ENCODE results near the gene MGMT.

The MGMT gene

DNA sequence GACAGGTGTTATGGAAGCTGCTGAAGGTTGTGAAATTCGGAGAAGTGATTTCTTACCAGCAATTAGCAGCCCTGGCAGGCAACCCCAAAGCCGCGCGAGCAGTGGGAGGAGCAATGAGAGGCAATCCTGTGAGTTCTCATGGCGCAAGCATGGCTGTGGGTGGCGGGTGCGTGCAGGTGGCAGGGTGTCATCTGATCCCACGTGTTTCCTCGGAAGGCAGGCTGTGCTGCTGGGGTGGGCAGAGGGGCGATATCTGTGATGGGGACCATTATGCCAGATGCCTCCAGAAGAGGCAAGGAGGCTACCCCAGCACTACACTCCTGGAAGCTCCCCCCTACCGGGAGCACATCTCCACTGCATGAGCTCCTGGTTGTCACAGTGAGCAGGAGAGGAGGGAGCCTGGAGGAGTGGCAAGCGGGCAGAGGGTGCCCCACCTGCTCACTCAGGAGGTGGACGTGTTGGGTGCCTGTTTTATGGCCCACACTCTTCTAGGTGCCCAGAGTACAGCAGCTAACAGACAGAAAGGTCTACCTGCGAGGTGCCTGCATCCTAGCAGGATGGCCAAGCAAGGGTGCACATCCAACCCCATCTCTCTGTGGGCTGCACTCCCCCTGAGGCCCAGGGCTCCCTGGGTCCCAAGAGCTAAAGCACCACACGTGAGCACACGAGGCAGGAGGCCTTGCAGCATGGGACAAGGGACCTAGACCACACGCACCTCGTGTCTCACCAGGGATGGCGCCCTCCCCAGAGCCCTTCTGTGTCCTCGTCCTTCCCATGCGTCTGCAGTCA lies 292.4 kb downstream of the MGMT start:
- Histone ChIP-seq H3K27ac (replicated peaks) (no peak overlapping the region), H3K27me3 (ENCODE audit: insufficient read depth, poor library complexity, severe bottlenecking) (no peaks in the 10 kb centered on the region), H3K4me3 (replicated peaks; ENCODE audit: insufficient read depth, low read length) (no peak overlapping the region)
- DNase-seq (ENCODE audit: low read depth in 1 of 2, low spot score in 1 of 2): no peak
- TF ChIP-seq GABPA (IDR thresholded peaks at IDR 0.05; ENCODE audit: low read depth) (no peak), SPI1 (IDR thresholded peaks at IDR 0.05; ENCODE audit: borderline replicate concordance, low read depth) (no peak), POLR2AphosphoS5 (IDR thresholded peaks at IDR 0.05; ENCODE audit: low read depth) (no peak)
- TF ChIP-seq, protein P1, sequence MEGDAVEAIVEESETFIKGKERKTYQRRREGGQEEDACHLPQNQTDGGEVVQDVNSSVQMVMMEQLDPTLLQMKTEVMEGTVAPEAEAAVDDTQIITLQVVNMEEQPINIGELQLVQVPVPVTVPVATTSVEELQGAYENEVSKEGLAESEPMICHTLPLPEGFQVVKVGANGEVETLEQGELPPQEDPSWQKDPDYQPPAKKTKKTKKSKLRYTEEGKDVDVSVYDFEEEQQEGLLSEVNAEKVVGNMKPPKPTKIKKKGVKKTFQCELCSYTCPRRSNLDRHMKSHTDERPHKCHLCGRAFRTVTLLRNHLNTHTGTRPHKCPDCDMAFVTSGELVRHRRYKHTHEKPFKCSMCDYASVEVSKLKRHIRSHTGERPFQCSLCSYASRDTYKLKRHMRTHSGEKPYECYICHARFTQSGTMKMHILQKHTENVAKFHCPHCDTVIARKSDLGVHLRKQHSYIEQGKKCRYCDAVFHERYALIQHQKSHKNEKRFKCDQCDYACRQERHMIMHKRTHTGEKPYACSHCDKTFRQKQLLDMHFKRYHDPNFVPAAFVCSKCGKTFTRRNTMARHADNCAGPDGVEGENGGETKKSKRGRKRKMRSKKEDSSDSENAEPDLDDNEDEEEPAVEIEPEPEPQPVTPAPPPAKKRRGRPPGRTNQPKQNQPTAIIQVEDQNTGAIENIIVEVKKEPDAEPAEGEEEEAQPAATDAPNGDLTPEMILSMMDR (IDR thresholded peaks at IDR 0.05; ENCODE audit: insufficient read depth, low read length): no peak
- TF ChIP-seq, protein P2, sequence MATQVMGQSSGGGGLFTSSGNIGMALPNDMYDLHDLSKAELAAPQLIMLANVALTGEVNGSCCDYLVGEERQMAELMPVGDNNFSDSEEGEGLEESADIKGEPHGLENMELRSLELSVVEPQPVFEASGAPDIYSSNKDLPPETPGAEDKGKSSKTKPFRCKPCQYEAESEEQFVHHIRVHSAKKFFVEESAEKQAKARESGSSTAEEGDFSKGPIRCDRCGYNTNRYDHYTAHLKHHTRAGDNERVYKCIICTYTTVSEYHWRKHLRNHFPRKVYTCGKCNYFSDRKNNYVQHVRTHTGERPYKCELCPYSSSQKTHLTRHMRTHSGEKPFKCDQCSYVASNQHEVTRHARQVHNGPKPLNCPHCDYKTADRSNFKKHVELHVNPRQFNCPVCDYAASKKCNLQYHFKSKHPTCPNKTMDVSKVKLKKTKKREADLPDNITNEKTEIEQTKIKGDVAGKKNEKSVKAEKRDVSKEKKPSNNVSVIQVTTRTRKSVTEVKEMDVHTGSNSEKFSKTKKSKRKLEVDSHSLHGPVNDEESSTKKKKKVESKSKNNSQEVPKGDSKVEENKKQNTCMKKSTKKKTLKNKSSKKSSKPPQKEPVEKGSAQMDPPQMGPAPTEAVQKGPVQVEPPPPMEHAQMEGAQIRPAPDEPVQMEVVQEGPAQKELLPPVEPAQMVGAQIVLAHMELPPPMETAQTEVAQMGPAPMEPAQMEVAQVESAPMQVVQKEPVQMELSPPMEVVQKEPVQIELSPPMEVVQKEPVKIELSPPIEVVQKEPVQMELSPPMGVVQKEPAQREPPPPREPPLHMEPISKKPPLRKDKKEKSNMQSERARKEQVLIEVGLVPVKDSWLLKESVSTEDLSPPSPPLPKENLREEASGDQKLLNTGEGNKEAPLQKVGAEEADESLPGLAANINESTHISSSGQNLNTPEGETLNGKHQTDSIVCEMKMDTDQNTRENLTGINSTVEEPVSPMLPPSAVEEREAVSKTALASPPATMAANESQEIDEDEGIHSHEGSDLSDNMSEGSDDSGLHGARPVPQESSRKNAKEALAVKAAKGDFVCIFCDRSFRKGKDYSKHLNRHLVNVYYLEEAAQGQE (IDR thresholded peaks at IDR 0.05; ENCODE audit: insufficient replicate concordance, low read depth): no peak

GRCh38 chr10:129760003-129760315 lies 292.9 kb downstream of the MGMT start:
- H3K27ac ChIP-seq (replicated peaks): no peak overlapping the region
- TF ChIP-seq SPI1 (IDR thresholded peaks at IDR 0.05; ENCODE audit: borderline replicate concordance, low read depth) (no peak), GABPA (IDR thresholded peaks at IDR 0.05; ENCODE audit: low read depth) (no peak), POLR2AphosphoS5 (IDR thresholded peaks at IDR 0.05; ENCODE audit: low read depth) (no peak)
- TF ChIP-seq, protein P2 (IDR thresholded peaks at IDR 0.05; ENCODE audit: insufficient replicate concordance, low read depth): no peak
- TF ChIP-seq, protein P1 (IDR thresholded peaks at IDR 0.05; ENCODE audit: insufficient read depth, low read length): no peak
- no peak for DNase-seq (ENCODE audit: low read depth in 1 of 2, low spot score in 1 of 2)
- H3K4me3 ChIP-seq (replicated peaks; ENCODE audit: insufficient read depth, low read length): no peak overlapping the region
- H3K27me3 ChIP-seq (ENCODE audit: insufficient read depth, poor library complexity, severe bottlenecking): no peaks in the 10 kb centered on the region

DNA sequence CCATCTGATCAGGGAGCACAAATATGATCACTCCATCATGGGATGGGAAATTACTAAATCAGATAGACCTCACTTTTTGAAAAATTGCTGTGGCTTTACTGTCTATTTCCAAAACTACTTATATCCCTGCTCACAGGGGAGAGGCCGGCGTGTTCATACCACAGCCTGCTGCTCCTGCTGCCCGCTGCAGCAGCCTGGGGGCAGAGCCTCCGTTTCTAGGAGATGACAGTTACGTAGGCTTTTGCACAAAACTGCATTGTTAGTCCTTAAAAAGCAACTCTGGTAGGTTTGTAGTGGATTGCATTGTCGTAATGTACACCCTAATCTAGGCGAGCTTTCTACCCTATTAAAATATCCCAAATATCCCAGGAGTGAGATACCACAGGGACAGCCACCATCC lies 293.4 kb downstream of the MGMT start:
- DNase-seq (ENCODE audit: low read depth in 1 of 2, low spot score in 1 of 2): no peak
- TF ChIP-seq, protein P2 (IDR thresholded peaks at IDR 0.05; ENCODE audit: insufficient replicate concordance, low read depth): no peak
- TF ChIP-seq, protein P1 (IDR thresholded peaks at IDR 0.05; ENCODE audit: insufficient read depth, low read length): no peak
- TF ChIP-seq GABPA (IDR thresholded peaks at IDR 0.05; ENCODE audit: low read depth): no peak
- TF ChIP-seq POLR2AphosphoS5 (IDR thresholded peaks at IDR 0.05; ENCODE audit: low read depth): no peak
- TF ChIP-seq SPI1 (IDR thresholded peaks at IDR 0.05; ENCODE audit: borderline replicate concordance, low read depth): no peak
- H3K27ac ChIP-seq (replicated peaks): no peak overlapping the region
- H3K4me3 ChIP-seq (replicated peaks; ENCODE audit: insufficient read depth, low read length): no peak overlapping the region
- no peaks in the 10 kb centered on the region for H3K27me3 ChIP-seq (ENCODE audit: insufficient read depth, poor library complexity, severe bottlenecking)
